ENCODE data around the gene CCDC33.

CCDC33 gene

GRCh38 chr15:74265046-74265639, 29.0 kb downstream of the CCDC33 start:
- peak; percentile 39 for DNase-seq (ENCODE audit: low spot score)
- TF ChIP-seq CTCF (IDR thresholded peaks at IDR 0.05; ENCODE audit: extremely low read depth, missing control alignments), result no peak

DNA sequence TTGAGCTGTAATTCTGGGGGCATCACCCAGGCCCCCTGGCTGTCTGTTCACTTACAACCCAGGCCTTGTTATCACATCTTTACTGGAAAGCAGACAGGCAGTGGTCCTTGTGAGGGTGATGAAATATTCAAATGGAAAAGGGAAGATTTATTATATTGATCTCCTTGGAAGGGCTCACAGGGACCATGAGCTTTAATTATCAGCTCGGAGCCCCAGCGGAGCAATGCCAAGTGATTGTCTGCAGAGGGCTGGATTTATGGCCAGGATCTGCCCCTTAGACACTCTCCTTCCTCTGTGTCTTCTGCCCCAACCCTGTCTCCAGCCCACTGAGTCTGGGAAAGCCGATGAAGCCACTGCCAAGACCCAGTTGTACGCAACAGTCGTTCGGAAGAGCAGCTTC, 31.9 kb downstream of the CCDC33 start:
- DNase-seq (ENCODE audit: low spot score), result no peak
- TF ChIP-seq CTCF (IDR thresholded peaks at IDR 0.05; ENCODE audit: extremely low read depth, missing control alignments), result no peak

- DNase-seq (ENCODE audit: low spot score), result no peak
- no peak for TF ChIP-seq CTCF (IDR thresholded peaks at IDR 0.05; ENCODE audit: extremely low read depth, missing control alignments)
Measured at GRCh38 chr15:74269362-74270035, 33.4 kb downstream of the CCDC33 start.

DNA sequence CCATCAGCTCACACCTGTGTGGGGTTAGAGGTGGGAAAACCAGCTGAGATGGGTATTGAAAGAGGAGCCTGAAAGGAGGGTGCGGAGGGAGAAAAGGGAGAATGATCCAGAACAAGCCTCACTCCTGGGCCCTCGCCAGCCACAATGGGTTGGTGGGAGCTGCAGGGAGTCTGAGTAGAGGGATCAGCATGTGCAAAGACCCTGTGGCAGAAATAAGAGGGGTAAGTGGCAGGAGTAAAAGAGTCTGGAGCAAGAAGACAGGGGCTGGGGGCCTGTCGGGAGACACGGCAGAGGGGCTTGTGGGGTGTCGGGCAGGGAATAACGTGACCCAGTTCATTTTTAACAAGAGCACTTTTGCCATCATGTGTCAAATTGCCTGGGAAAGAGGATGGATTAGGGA, 34.0 kb downstream of the CCDC33 start:
- no peak for TF ChIP-seq CTCF (IDR thresholded peaks at IDR 0.05; ENCODE audit: extremely low read depth, missing control alignments)
- no peak for DNase-seq (ENCODE audit: low spot score)

DNA sequence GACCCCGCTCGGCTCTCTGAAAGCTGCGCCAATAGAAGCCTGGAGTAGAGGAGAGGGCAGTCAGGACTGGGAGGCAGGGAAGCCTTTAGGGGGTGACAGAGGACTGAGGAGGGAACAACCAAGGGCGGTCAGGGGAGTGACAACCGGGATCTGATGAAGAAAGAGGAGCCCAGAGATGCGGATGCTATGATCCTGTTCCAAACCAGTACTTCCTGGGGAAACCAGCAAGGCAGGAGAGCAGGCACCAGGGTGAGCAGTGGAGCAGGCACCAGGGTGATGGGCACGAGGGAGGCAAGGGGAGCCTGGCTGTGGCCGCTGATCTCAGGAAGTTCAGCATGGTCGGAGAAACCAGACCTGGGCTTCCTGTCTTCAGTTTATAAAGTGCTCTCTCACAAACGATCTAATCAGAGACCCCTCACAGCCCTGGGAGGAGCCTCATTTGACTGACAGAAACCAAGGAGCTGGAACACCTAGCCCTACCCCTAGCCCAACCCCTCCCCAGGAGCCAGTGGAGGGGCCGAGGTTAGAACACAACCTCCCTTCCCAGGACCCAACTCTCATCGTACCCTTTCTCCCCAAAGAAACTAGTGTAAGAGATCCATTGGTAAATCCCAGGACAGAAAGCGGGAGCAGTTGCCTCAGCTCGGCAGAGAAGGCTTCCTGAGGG, 34.9 kb downstream of the CCDC33 start:
- DNase-seq (ENCODE audit: low spot score), result no peak

DNA sequence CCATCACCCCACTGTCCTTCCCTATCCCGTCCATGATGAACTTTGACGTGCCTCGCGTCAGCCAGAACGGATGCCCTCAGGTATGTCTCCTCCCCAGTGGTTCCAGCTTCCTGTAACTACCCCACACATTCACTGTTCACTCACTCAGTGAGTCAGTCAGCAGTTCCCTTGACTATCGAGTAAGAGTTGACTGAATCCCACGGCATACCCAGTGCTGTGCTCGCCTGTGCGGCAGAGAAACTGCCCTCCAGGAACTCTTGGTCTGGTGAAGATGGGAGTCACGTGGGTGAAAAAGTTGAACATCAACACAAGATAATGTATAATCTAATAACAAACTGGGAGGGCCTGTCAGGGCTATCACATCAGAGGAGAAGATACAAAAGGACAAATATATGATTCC, 36.7 kb downstream of the CCDC33 start:
- TF ChIP-seq CTCF (IDR thresholded peaks at IDR 0.05; ENCODE audit: extremely low read depth, missing control alignments), result no peak

More for the DNA sequence above, 34.9 kb downstream of the CCDC33 start:
- no peak for TF ChIP-seq CTCF (IDR thresholded peaks at IDR 0.05; ENCODE audit: extremely low read depth, missing control alignments)

DNA sequence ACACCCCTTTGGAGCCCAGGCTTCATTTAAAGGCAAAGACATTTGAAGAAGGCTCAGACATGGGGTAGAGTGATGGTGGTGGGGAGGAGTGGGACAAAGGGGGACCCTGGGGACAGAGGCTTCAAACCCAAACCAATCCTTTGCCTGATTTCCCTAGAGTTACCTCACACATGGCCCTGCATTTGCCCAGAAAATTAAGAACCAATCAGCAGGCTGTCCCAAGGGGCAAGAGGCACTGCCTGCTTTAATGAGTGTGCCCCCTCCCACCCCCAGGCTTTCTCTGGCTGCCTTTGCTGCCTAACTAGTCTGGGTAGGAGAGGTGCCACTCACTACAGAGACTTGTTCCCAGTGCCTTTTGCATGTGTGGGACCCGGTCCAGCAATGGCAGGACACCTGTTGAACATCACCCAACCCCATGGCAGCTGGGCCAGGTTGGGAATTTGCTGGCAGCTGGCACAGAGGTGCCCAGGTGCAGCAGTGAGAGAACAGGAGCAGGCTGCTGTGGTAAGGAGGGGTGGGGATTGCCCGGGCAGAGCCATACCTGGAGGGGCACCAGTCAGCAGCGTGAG, 38.4 kb downstream of the CCDC33 start:
- no peak for DNase-seq (ENCODE audit: low spot score)
- TF ChIP-seq CTCF (IDR thresholded peaks at IDR 0.05; ENCODE audit: extremely low read depth, missing control alignments), result no peak

More for the DNA sequence above, 36.7 kb downstream of the CCDC33 start:
- DNase-seq (ENCODE audit: low spot score), result no peak

All from GM20000 (cell line).